Measurements from ENCODE around the gene ANK3.

The ANK3 gene

DNA sequence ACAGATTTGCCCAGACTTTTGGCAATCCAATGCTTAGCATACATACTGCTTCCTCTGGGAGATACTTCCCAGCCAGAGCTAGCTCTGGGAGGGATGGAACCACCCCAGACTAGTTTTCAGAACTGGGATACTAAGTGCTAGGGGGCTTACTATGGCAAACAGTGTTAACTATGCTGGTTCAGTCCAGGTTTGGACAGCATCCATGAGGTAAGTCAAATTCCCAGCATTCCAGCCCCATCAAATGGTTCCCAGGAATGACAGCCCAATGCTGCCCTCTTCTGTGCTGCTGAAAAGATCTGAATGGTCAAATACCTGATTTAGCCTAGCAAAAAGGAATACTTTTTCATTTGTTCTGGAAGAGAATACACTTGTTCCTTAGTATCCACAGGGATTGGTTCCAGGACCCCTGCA, 341.6 kb downstream of the ANK3 start:
- Histone ChIP-seq H3K4me1 (ENCODE audit: control insufficient read depth, insufficient read depth, low read length) (no peaks in the 10 kb centered on the region), H3K27ac (ENCODE audit: insufficient read depth, low read depth, low read length, poor library complexity, severe bottlenecking) (no peak overlapping the region), H3K4me3 (ENCODE audit: insufficient read depth, low read depth, low read length) (no peak overlapping the region), H3K9me3 (ENCODE audit: control insufficient read depth, low read length) (no peaks in the 10 kb centered on the region), H3K27me3 (ENCODE audit: control insufficient read depth, insufficient read depth, low read length, poor library complexity, severe bottlenecking) (no peaks in the 10 kb centered on the region), H3K36me3 (ENCODE audit: control insufficient read depth, insufficient read depth, low read length) (no peaks in the 10 kb centered on the region)

DNA sequence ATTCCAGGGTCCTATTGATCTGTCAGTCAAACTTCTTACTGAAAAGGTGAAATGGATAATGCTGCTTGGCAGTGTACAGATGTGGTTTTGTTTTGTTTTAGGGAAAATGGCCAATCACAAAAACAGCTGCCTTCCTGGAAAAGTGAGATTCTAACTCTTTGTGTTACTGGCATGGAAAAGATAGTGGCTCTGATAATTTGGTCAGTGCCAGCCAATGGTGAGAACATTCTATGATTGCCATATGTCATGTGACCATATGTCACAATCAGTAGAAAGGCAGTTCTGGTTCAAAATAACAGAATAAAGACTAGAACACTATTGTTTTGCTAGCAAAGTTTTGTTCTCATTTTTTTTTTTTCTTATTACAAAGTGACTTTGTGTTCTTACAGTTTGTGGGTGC, 344.1 kb downstream of the ANK3 start:
- Histone ChIP-seq H3K27me3 (ENCODE audit: control insufficient read depth, insufficient read depth, low read length, poor library complexity, severe bottlenecking) (no peaks in the 10 kb centered on the region), H3K36me3 (ENCODE audit: control insufficient read depth, insufficient read depth, low read length) (no peaks in the 10 kb centered on the region), H3K4me3 (ENCODE audit: insufficient read depth, low read depth, low read length) (no peak overlapping the region), H3K27ac (ENCODE audit: insufficient read depth, low read depth, low read length, poor library complexity, severe bottlenecking) (no peak overlapping the region), H3K9me3 (ENCODE audit: control insufficient read depth, low read length) (no peaks in the 10 kb centered on the region), H3K4me1 (ENCODE audit: control insufficient read depth, insufficient read depth, low read length) (no peaks in the 10 kb centered on the region)

DNA sequence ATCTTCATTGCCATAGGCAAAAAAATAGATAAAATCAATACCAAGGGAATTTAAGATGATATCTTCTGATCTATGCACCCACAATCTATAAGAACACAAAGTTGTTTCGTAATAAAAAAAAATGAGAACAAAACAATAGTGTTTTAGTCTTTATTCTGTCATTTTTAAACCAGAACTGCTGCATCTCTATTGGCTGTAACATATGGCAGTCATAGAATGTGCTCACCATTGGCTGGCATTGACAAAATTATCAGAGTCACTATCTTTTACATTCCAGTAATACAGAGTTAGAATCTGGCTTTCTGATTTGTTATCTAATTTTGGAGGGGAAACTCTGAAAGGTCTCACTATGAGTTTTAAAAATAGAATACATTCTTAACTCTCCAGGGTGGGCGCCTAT, 344.7 kb downstream of the ANK3 start:
- WGBS, 2 experiments = 90 to 93% methylated on average over 1 to 2 of the region's 2 CpGs
- no peaks in the 10 kb centered on the region for H3K4me1 ChIP-seq (ENCODE audit: control insufficient read depth, insufficient read depth, low read length)
- H3K9me3 ChIP-seq (ENCODE audit: control insufficient read depth, low read length) = no peaks in the 10 kb centered on the region
- H3K27ac ChIP-seq (ENCODE audit: insufficient read depth, low read depth, low read length, poor library complexity, severe bottlenecking) = no peak overlapping the region
- no peaks in the 10 kb centered on the region for H3K36me3 ChIP-seq (ENCODE audit: control insufficient read depth, insufficient read depth, low read length)
- no peak overlapping the region for H3K4me3 ChIP-seq (ENCODE audit: insufficient read depth, low read depth, low read length)
- H3K27me3 ChIP-seq (ENCODE audit: control insufficient read depth, insufficient read depth, low read length, poor library complexity, severe bottlenecking) = no peaks in the 10 kb centered on the region

DNA sequence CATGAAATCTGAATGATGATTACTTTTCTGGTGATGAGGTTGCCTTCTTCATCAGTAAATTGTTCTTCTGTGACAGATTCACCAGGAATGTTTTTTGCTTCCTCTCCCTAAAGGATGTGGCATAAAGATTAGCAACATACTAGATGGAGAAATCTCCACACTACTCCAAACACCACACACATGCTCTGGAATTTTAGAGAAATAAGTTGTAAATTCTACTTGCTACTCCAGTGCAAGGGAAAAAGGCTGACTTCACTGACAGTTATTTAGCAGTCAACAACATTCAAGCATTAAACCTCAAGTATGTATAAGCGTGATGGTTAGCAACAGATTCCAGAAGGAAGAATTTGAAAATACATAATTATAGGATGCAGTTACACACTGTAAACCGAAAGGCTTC, 345.4 kb downstream of the ANK3 start:
- 93 to 97% methylated on average over 2 of the region's 2 CpGs for WGBS, 2 experiments
- no peaks in the 10 kb centered on the region for H3K9me3 ChIP-seq (ENCODE audit: control insufficient read depth, low read length)
- no peak overlapping the region for H3K27ac ChIP-seq (ENCODE audit: insufficient read depth, low read depth, low read length, poor library complexity, severe bottlenecking)
- H3K36me3 ChIP-seq (ENCODE audit: control insufficient read depth, insufficient read depth, low read length) = no peaks in the 10 kb centered on the region
- no peak overlapping the region for H3K4me3 ChIP-seq (ENCODE audit: insufficient read depth, low read depth, low read length)
- H3K4me1 ChIP-seq (ENCODE audit: control insufficient read depth, insufficient read depth, low read length) = no peaks in the 10 kb centered on the region
- no peaks in the 10 kb centered on the region for H3K27me3 ChIP-seq (ENCODE audit: control insufficient read depth, insufficient read depth, low read length, poor library complexity, severe bottlenecking)

DNA sequence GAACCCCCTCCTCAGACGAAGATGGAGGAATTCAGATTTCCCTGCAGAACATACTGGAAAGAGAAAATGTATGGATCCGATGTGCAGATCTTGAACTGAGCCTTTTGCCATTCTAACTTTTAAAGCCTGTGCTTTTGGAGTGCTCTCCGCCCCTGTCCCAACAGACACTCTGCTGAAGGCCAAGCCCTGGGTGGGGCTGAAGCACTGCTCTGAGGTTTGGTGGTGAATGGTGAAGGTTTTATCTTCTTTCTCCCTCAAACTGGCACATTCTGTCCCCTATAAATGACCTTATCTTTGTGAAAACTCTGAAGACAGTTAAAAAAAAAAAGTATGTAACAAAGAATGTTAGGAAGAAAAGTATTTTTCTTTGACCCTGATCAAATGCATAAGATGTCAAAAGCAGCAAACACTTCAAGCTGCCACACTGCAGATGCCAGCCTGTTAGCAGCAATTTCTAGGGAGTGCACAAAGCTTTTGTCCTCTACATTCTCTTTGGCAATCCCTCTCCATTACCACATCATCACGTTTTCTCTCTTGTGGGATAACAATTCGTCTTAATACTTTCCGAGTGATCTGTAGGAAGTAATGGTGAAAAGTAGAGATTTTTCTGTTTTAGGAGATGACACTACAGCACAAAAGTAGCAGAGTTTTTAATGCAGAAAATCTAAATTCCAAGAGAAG, 346.0 kb downstream of the ANK3 start:
- H3K27ac ChIP-seq (ENCODE audit: insufficient read depth, low read depth, low read length, poor library complexity, severe bottlenecking) = no peak overlapping the region
- H3K27me3 ChIP-seq (ENCODE audit: control insufficient read depth, insufficient read depth, low read length, poor library complexity, severe bottlenecking) = no peaks in the 10 kb centered on the region
- WGBS, 2 experiments = 91 to 93% methylated on average over 6 of the region's 6 CpGs
- H3K4me1 ChIP-seq (ENCODE audit: control insufficient read depth, insufficient read depth, low read length) = no peaks in the 10 kb centered on the region
- no peaks in the 10 kb centered on the region for H3K9me3 ChIP-seq (ENCODE audit: control insufficient read depth, low read length)
- no peaks in the 10 kb centered on the region for H3K36me3 ChIP-seq (ENCODE audit: control insufficient read depth, insufficient read depth, low read length)
- H3K4me3 ChIP-seq (ENCODE audit: insufficient read depth, low read depth, low read length) = no peak overlapping the region

DNA sequence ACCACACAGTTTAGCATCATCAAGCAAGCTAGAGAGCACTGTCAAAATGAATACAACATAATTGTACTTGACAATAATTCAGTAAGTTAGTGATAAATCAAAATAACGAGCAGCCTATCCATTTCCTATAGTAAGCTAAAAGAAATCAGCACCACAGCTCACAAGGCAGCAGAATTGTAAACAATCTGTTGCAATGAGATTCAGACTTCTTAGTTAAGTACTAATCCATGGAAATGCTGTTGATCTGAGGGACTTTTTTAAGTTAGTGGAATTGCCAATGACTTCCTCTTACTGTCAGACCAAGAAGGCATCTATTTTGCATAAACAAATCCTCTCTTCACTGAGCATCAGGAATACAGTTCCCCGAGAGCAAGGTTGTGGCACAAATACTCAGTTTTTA, 346.8 kb downstream of the ANK3 start:
- Histone ChIP-seq H3K9me3 (ENCODE audit: control insufficient read depth, low read length) (no peaks in the 10 kb centered on the region), H3K4me1 (ENCODE audit: control insufficient read depth, insufficient read depth, low read length) (no peaks in the 10 kb centered on the region), H3K27ac (ENCODE audit: insufficient read depth, low read depth, low read length, poor library complexity, severe bottlenecking) (no peak overlapping the region), H3K4me3 (ENCODE audit: insufficient read depth, low read depth, low read length) (no peak overlapping the region), H3K36me3 (ENCODE audit: control insufficient read depth, insufficient read depth, low read length) (no peaks in the 10 kb centered on the region), H3K27me3 (ENCODE audit: control insufficient read depth, insufficient read depth, low read length, poor library complexity, severe bottlenecking) (no peaks in the 10 kb centered on the region)
- 97 to 100% methylated on average over 1 to 2 of the region's 2 CpGs for WGBS, 2 experiments

DNA sequence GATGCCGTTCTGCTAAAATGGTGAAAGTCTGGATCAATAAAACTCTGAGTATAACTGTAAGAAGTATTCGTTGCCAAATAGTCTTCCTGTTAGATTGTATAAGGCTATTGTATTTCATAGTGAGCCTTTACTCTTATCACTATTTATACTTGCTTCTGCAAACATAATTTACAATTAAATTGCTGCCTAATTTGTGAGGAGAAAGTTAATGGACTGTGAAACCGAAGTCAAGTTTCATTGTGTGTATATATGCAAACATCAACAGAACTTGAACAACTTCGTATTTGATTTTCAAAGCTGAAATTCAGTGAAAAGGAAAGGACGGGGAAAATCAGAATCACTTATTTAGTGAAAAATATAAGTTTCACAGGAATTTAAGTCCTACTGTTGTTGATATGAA, 347.4 kb downstream of the ANK3 start:
- Histone ChIP-seq H3K36me3 (ENCODE audit: control insufficient read depth, insufficient read depth, low read length) (no peaks in the 10 kb centered on the region), H3K4me3 (ENCODE audit: insufficient read depth, low read depth, low read length) (no peak overlapping the region), H3K4me1 (ENCODE audit: control insufficient read depth, insufficient read depth, low read length) (no peaks in the 10 kb centered on the region), H3K27ac (ENCODE audit: insufficient read depth, low read depth, low read length, poor library complexity, severe bottlenecking) (no peak overlapping the region), H3K9me3 (ENCODE audit: control insufficient read depth, low read length) (no peaks in the 10 kb centered on the region), H3K27me3 (ENCODE audit: control insufficient read depth, insufficient read depth, low read length, poor library complexity, severe bottlenecking) (no peaks in the 10 kb centered on the region)
- 64 to 70% methylated on average over 3 to 4 of the region's 5 CpGs for WGBS, 2 experiments

DNA sequence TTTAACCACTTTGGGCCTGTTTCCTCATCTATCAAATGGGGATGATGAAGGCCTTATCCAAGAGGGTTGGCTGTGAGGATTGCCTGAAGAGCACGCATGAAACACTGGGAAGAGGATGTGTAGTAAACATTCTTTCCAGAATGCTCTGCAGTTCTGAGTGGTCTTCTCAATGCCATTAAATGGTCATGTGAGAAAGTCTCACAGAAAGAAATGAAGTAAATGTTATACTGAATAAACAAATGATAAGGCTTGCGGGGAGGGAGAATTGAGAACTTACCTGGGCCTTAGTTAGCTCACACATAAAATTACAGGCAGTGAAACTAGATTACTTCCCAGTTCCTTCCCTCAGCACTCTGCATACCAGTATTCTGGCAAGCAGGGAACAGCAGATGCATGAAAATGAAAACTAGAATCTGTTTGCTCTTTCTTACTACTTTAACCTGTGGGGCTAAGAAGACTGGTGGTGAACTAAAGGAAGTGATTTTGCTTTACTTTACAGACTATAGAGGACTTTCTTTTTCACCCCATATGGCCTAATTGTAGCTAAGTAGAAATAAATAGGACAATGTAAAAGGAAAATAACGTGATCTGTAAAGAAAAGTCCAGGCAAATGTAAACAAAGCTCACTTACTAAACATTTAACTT, 348.1 kb downstream of the ANK3 start:
- WGBS, 2 experiments = 92 to 93% methylated on average over 3 of the region's 3 CpGs
- no peaks in the 10 kb centered on the region for H3K9me3 ChIP-seq (ENCODE audit: control insufficient read depth, low read length)
- H3K27me3 ChIP-seq (ENCODE audit: control insufficient read depth, insufficient read depth, low read length, poor library complexity, severe bottlenecking) = no peaks in the 10 kb centered on the region
- H3K36me3 ChIP-seq (ENCODE audit: control insufficient read depth, insufficient read depth, low read length) = no peaks in the 10 kb centered on the region
- H3K4me1 ChIP-seq (ENCODE audit: control insufficient read depth, insufficient read depth, low read length) = no peaks in the 10 kb centered on the region
- H3K27ac ChIP-seq (ENCODE audit: insufficient read depth, low read depth, low read length, poor library complexity, severe bottlenecking) = no peak overlapping the region
- H3K4me3 ChIP-seq (ENCODE audit: insufficient read depth, low read depth, low read length) = no peak overlapping the region

DNA sequence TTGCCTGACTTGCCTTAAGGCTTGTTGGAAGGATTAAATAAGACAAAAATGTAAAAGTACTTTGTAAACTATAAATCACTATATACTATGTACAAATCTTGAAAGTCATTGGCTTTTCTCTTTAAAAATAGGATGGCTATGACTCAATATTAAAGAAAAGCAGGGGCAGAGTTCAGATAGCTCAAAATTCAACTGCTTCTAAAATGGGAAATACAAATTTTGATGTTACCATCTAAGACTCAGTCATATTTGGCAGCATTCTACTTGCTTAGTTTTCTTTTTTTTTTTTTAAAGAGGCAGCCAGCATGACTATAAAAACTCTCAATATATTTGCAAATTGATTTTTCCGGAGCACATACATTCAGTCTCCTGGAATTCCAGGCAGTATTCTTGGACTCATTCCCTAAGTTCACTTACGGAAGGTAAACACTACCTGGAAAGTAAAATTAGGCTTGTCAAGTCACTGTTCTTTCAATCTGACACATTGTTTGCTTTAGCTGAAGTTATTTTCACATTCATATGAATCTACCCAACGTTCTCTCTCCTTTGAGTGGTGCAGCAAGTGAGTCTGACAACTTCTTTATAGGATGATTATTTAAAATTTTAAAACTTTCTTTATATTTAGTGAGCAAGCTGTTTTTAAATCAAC, 349.5 kb downstream of the ANK3 start:
- no peaks in the 10 kb centered on the region for H3K36me3 ChIP-seq (ENCODE audit: control insufficient read depth, insufficient read depth, low read length)
- H3K27ac ChIP-seq (ENCODE audit: insufficient read depth, low read depth, low read length, poor library complexity, severe bottlenecking) = no peak overlapping the region
- no peaks in the 10 kb centered on the region for H3K9me3 ChIP-seq (ENCODE audit: control insufficient read depth, low read length)
- H3K4me3 ChIP-seq (ENCODE audit: insufficient read depth, low read depth, low read length) = no peak overlapping the region
- no peaks in the 10 kb centered on the region for H3K4me1 ChIP-seq (ENCODE audit: control insufficient read depth, insufficient read depth, low read length)
- H3K27me3 ChIP-seq (ENCODE audit: control insufficient read depth, insufficient read depth, low read length, poor library complexity, severe bottlenecking) = no peaks in the 10 kb centered on the region
- 91 to 97% methylated on average over 2 to 3 of the region's 3 CpGs for WGBS, 2 experiments

DNA sequence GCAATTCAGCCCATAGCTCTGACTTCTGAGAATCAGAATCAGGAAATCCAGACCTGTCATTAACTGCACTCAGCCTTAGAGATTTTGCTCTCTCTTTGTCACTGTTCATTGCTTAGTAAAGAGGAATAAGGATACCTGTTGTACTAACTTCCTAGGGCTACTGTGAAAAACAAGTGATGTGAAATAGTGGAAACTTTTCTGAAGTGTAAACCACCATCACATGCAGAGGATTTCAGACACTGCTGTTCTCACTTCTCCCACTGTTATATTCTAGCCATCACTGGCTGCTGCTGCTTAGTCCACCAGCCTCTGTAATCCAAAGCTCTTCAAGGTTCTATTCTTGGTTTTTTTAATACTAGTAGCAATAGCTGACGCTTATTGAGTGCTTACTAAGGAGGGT, 353.7 kb downstream of the ANK3 start:
- H3K4me1 ChIP-seq (ENCODE audit: control insufficient read depth, insufficient read depth, low read length) = no peaks in the 10 kb centered on the region
- no peaks in the 10 kb centered on the region for H3K9me3 ChIP-seq (ENCODE audit: control insufficient read depth, low read length)
- no peaks in the 10 kb centered on the region for H3K36me3 ChIP-seq (ENCODE audit: control insufficient read depth, insufficient read depth, low read length)
- no peak overlapping the region for H3K27ac ChIP-seq (ENCODE audit: insufficient read depth, low read depth, low read length, poor library complexity, severe bottlenecking)
- 89 to 100% methylated on average over 1 of the region's 1 CpG for WGBS, 2 experiments
- H3K27me3 ChIP-seq (ENCODE audit: control insufficient read depth, insufficient read depth, low read length, poor library complexity, severe bottlenecking) = no peaks in the 10 kb centered on the region
- H3K4me3 ChIP-seq (ENCODE audit: insufficient read depth, low read depth, low read length) = no peak overlapping the region
